Islet precursor cell (in vitro differentiated cells): ENCODE measurements around the gene HIVEP3.
A peak's percentile ranks its signal among the peaks of the same experiment; 100 is the strongest.

Experiments used
- DNase-seq: peaks from one replicate; pipeline ENCODE4 v3.0.0-alpha.2; 2018

HIVEP3 gene

GRCh38 chr1:41622859-41623732 is 295.6 kb downstream of the HIVEP3 start:
- peak; percentile 47 for DNase-seq

DNA sequence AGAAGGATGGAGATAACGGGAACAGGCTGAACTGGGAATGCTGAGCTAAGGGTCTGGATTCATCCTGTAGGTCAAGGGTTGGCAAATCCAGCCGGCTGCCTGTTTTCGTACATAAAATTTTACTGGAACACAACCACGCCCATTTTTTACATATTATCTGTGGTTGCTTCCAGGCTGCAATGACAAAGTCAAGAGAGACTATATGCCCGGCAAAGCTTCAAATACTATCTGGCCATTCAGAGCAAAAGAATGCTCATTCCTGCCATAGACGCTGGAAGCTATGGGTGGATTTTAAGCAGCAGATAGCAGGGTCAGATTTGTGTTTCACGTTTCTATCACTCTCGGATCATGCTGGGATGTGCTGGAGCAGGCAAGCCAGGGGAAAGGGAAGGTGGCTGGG is 296.3 kb downstream of the HIVEP3 start:
- DNase-seq: peak; percentile 40

DNA sequence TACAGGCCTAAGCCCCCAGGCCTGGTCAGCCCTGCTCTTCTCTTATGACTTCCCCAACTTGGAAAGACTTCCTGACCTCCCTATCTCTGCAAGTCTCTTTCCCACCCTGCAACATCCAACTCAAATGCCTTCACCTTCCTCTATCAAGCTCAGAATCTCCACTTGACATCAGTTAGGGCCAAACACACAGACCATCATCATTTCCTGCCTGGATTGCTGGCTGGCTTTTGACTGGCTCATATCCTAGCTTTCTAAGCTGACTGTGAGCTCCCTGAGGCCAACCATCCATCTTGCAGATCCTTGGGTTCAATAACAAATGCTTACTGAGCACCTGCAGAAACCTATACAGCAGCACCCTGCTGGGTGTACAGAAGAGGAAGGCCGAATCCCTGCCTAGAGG is 296.9 kb downstream of the HIVEP3 start:
- DNase-seq: peak; percentile 42

- DNase-seq: peak; percentile 43
Observed at GRCh38 chr1:41621256-41621655, 297.5 kb downstream of the HIVEP3 start.

GRCh38 chr1:41620365-41621169 is 298.2 kb downstream of the HIVEP3 start:
- DNase-seq: peak; percentile 43

DNA sequence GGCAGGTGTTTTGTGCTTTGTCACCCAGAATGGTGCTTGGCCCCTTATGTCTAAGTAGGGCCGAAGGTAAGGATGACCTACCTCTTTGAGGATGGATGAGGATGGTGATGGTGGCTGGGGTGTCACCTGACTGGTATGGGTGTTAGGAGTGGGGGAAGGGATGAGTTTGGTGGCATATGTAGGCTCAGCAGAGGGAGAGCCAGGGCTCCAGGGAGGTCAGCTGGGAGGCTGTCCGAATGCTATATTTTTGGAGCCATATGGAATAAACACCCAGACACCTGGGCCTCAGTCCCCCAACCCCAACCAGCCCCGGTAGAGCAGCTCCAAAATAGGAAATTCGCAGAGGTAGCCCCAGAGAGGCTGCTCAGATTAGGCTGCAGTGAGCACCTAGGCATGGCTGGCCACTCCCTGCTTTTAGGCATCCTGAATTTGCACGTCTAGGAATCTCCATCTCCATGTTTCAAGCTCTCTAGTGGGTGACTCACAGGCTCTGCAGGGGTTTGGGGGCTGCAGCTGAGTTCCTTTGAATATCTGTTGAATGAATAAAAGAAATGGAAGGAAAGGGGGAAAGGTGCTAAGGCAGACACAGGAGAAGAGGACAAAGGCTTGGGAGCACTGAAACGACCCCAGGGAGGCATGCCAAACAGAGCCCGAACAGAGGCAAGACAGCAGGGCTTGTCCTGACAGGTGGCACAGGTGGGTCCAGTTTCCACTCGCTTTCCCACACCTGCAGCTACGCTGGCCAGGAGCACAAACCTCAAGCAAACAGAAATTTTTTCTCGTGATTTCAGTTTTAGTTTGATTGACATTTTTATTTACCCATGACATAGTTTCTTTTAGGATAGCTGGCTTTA is 299.0 kb downstream of the HIVEP3 start:
- peak; percentile 49 for DNase-seq

- peak; percentile 45 for DNase-seq
Observed at GRCh38 chr1:41618871-41619270, 299.9 kb downstream of the HIVEP3 start.

DNA sequence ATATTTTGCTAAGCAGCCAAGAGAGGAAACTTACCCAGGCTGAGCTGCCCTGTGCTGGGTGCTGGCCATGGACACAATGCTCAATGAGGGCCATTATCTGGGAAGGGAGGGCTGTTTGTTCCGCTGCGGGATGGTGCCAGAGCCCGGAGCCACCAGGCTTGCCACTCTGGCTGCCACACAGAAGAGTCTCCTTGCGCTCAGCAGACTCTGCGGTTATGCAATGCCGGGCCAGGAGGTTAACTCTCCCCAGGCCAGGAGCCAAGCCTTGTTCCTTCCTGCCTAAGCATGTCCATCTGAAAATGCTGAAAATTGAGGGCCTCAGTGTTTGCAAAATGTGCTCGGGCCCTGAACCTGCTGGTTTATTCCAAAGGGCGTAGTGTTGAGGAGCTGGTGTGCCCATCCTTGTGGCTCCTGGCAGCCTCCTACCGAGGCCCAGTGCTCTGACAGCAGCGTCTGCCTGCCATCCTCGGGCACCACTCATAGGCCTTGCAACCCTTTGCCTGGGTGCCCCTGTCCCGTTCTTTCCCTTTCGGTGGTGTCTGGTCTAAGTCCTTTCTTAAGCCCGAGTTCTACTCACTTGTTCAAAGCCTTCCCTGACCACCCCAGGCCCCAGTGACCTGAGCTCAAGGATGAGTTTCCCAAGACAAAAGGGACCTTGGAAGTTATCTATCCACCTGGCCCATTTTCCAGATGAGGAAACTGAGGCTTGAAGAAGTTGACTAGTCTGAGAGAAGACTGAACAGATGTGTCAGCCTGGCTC is 300.5 kb downstream of the HIVEP3 start:
- peak; percentile 44 for DNase-seq

- peak; percentile 12 for DNase-seq
Observed at GRCh38 chr1:41617336-41617735, 301.4 kb downstream of the HIVEP3 start.

- peak; percentile 20 for DNase-seq
Observed at GRCh38 chr1:41616563-41616962, 302.2 kb downstream of the HIVEP3 start.

- DNase-seq: peak; percentile 22
Observed at GRCh38 chr1:41615981-41616380, 302.7 kb downstream of the HIVEP3 start.

DNA sequence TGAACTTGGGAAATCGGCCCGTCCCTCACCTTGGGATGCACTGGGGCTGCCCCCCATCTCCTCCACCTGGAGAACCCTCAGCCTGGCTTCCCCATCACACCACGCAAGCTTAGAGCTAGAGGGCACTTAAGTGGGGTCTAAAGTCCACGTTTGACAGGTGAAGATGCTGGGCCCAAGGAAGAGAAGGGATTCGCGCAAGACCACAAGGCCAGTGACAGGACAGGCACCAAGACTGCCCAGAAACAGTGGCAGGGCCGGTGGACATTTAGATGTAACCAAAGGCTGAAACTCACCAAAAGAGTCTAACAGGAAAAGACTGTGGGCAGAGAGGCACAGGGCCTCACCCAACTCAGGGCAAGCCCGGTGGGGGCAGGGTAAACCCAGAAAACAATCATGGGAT is 303.4 kb downstream of the HIVEP3 start:
- peak; percentile 35 for DNase-seq

DNA sequence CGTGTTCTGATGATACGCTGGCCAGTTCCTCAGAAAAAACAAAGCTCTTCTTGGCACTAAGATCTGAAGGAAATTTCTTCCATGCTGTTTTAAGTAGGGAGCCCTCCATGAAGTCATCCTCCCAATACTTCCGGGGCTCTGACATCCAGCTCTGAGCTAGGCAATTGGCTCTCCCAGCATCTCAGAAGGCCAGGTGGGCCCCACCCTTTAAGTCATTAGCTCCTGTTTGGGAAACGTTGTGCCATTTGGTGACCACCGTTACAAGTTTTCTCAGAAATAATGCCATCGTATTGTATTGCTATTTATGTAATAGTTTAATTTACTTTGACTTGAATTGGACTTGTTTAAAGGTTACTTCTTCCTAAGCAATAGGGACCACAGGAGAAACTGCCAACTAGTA is 303.9 kb downstream of the HIVEP3 start:
- peak; percentile 25 for DNase-seq

- DNase-seq: peak; percentile 35
Observed at GRCh38 chr1:41613689-41614574, 304.8 kb downstream of the HIVEP3 start.

- DNase-seq: peak; percentile 43
Observed at GRCh38 chr1:41612953-41613352, 305.8 kb downstream of the HIVEP3 start.

GRCh38 chr1:41611932-41612450 is 306.7 kb downstream of the HIVEP3 start:
- peak; percentile 43 for DNase-seq

GRCh38 chr1:41611068-41611931 is 307.4 kb downstream of the HIVEP3 start:
- peak; percentile 36 for DNase-seq

GRCh38 chr1:41610361-41610760 is 308.4 kb downstream of the HIVEP3 start:
- peak; percentile 61 for DNase-seq

DNA sequence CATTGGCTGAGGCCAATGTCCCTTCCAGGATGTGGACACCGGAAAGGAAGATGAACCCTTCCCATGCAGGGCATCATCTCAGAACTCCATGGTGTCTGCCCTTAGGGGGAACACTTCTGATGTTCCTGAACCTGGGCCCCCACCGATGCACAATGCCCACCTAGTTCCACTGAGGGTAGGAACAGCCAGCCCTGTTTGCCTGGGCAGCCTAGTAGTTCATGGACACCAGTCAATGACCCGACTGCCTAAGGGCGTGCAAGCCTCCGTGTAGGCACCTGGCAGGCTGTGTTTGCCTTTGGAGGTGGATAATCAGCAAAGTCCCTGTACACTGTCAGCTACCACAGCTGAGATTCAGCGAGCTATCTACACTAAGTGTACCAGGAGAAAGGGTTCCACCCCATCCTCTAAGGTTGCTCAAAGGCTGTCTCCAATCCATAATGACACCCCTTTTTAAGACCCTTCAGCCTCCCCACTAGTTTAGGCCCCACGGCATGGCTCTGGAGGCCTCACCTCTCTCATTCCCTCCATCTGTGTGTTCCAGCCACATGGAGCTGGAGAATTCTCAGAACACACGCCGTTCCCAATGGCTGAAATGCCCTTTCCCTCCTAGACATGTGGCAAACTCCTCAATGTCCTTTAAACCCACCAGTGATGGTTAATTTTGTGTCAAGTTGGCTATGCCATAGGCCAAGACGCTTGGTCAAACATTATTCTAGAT is 309.4 kb downstream of the HIVEP3 start:
- peak; percentile 43 for DNase-seq
